NCI-H2029 treated with DMSO at 0.1 percent for 48 hours (cell line): ENCODE data around the gene IL36RN.

Source experiments
- DNase-seq: peaks from one replicate; lab custom pipeline; 2025; lab: John Stamatoyannopoulos, UW

IL36RN gene

DNA sequence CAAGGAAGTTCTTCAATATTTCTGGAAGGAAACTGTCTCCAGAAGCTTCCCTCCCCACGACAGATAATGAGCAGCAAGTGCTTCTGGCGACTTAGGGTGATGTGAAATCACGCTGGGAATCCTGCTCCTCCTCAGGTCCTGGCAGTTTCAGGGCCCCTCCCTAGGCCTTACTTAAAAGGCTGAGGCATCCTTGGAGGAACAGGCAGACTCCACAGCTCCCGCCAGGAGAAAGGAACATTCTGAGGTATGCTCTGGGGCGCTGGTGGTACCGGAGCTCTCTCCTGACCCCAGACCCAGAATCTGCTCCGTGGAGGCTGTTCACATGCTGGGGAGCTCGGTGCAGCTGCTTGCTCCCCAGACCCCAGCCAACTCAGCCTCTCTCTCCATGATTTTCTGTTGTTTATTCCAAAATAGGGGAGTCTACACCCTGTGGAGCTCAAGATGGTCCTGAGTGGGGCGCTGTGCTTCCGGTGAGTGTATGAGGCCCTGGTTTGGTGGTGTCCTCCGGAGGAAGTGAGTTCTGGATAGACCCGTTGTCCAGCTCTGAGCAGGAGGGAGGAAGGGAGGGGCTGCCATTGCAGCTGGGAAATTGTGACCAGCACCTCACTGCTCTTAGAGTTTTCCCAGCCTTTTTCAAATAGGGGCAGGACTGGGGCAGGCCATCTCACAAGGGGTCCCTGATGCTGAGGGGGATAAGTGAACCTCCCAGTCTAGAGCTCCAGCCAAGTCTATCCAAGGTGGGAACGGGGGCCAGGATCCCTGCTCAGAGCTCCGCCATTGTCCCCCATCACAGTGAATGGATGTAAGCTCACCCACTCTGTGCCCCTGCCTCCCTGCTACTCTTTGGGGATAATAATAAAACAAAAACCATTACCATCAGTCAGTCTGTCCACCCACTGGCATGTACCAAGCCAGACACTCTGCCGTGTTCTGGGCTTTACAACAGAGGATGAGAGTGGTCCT, at the start of gene IL36RN:
TSS of gene IL36RN (plus strand) at position 201 of the 963 bp plus-strand sequence. CDS start at position 442, 241 bp downstream.
- no peak for DNase-seq

DNA sequence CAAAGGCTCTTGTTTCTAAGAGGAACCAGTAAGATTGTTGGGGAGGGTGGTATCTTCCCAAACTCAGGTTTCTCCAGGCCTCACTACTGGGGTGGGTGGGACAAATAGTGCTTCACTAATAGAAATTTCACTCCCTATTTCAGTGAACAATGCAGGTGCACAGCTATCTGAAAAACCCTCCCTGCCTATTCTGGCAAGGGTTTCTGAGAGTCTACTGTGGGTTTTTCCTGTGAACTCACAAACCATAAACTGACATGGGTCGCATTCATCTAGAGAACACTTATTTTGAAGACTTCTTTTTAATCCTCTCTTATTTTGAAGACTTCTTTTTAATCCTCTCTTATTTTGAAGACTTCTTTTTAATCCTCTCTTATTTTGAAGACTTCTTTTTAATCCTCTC, 49.4 kb upstream of the IL36RN start:
- no peak for DNase-seq

DNA sequence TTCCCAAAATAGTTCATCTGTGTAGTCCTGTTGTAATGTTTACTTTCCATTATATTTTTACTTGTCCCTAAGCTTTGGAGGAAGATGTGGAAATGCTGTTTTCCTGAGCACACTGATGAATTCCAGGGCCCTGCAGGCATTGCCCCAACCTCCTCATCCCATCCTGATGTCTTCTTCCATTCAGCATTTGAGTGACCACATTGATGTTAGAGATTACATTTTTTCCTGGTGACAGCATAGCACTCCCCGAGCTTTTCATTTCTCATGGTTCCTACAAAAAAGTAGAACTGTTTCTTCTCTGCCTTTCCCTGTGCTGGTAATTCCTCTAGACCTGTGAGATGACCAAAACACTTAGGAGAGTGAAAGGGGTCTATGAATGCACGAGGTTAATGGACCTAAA, 48.9 kb upstream of the IL36RN start:
- DNase-seq: no peak

DNA sequence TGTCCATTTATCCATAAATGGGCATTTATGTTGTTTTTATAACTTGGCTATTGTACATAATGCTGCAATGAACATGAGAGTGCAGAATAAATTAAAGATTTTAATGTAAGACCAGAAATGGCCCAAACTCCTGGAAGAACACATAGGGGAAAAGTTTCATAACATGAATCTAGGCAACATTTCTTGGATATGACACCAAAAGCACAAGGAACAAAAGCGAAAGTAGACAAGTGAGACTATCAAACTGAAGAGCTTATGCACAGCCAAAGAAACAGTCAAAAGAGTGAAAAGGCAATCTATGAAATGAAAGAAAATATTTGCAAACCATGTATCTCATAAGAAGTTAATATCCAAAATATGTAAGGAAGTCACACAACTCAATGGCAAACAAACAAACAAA, 47.9 kb upstream of the IL36RN start:
- no peak for DNase-seq

DNA sequence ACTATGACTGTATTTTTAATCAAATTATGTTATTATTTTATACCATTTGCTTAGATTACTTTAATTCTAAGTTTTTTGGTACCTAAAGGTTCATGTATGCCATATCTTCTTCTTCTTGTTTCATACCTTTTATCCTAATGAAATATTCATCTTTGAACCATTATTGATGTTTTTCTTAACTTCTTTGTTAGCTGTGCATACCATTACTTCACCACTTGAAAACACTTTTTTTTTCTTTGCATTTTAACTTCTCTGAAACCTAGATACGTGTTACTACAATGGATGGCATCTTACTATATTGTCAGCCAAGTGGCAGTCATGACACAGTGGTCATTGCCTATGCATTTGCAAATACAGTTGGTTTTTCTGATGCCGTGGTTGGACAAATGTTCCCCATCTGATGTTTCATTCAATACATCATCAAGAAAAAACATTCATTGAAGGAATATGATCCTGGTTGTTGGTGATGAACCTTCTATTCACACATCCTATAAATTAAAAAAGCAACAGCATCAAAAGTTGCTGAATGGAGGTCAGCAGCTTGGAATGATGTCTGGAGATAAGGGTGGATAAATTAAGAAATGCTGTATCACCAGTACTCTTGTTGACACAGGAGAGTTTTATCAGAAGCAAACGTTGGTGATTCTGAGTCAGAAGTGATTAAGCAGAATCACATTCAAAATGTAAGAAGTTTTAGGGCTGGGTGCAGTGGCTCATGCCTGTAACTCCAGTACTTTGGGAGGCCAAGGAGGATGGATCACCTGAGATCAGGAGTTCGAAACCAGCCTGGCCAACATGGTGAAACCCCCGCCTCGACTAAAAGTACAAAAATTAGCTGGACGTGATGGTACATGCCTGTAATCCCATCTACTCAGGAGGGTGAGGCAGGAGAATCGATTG, 46.3 kb upstream of the IL36RN start:
- no peak for DNase-seq

DNA sequence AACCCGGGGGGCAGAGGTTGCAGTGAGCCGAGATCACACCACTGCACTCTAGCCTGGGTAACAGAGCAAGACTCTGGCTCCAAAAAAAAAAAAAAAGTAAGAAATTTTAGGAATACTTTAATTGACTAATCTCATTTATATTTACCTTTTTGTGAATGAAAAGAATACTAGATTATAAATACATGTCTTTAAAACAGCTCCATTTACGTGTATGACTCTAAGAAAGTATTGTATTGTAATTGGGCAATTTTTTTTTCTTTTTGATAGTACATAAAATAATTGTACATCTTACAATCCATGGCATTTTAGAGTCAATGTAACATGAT, 45.7 kb upstream of the IL36RN start:
- DNase-seq: no peak

DNA sequence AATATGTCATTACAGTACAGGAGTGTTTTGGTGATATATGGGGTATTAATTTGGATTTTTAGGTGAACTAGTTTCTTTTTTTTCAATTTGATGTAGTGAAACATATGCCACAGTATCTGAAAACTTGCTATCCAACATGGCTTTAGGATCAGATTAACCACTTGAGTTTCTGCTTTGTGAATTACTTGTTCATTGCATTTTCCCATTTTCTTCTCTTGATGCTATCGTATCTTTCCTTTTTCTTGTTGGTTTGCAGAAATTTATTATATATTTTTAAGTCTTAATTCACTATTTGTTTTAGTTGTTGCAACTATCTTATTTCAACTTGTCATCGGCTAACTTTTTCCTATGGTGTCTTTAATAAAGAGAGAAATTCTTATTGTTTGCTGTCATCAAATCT, 44.9 kb upstream of the IL36RN start:
- no peak for DNase-seq

DNA sequence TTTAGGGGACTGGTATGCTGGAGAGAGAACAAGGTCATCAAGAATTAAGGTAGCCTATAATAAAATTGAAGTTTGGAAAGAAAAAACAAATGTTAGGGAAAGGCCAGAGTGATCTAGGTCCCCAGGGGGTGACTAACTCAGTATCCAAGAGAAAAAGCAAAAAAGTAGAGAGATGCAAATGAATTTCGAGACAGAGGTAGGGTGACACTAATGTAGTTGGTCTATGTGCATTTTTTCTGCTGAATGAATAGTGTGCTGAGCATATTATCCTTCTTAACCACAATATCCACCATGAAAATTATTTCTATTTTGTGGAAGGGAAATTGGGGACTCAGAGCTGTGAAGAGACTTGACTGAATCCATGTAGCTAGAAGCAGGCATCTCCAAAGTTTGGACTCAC, 44.0 kb upstream of the IL36RN start:
- no peak for DNase-seq

DNA sequence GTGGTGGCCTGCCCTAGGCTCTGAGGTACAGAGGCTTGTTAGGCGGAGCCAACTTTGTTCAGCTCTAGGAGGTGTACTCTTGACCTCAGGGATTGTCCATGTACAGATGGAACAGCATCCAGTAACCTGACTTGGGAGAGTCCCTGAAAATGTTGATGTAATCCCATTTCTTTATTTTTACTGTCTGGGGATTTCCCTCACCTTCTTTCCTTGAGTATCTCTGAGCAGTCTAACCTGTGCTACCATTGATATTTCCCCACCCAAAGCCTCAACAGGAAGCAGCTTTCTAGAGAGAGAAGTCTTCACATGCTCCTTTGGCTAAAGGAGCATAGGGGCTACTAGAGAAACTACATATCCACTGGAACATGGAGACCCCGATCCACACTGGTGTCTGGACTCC, 43.3 kb upstream of the IL36RN start:
- no peak for DNase-seq

DNA sequence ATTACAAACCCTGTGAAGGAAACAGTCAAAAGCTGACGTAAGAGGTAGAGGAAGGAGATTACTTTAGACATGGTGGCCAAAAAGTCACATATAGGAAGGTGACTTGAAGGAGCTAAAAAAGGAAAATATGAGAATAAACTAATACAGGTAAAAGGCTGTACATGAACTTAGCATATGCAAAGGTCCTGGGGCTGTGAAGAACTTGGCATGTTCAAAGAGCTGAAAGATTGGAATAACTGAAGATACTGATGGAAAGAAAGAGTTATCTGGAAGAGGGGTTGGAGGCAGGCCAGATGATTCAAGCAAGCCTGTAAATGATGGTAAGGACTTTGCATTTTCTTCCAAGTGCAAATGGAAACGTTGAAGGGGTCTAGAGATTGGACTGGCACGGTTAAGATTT, 40.5 kb upstream of the IL36RN start:
- DNase-seq: no peak

DNA sequence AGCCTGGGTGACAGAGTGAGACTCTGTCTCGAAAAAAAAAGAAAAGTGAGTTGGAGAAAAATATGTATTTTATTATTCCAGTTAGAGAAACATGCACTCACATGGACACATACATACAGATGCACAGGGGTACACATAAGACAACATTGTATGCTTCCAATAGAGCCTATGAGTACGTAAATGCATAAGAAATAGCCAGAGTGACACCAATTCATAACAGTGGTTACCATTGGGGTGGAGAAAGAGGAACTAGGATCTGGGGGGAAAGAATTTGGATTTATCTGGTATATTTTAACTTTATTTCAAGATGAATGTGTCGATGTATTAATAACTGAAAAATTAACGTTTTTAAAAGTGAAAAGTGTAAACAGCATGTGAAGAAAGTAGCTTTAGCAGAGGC, 37.7 kb upstream of the IL36RN start:
- no peak for DNase-seq

DNA sequence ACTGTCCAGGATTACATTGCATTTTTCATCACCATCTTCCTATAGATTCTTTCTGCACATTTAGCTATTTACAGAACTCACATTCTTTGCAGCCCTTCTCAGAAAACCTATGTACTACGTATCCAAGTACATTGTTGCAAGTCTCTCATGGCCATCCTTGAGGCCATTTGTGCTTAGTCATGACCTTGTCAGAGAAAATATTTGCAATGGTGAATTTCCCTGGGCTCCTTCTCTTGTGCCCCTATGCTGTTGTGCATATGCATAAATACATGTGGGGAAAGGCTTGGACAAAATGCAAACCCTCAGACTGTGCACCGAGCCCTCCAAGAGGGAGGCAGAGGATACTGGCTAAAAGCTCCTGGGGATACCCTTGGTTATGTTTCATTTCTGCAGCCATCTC, 34.2 kb upstream of the IL36RN start:
- no peak for DNase-seq

DNA sequence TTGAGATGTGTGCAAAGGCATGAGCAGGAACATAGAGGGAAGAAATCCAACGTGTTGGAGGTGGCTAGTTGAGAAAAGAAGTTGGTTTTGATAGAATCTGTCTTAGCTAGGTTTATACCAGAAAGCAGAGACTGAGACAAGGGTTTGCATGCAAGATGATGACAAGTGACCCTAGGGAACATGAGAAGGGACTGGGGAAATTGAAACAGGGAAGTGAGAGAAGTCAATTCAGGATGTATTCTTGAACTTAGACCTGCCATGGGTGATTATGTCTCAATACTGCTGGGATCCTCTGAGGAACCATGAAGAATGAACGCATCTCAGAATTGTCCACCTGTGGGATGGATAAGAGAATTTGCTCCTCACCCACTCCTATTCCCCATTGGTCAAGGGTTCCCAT, 33.3 kb upstream of the IL36RN start:
- DNase-seq: no peak

DNA sequence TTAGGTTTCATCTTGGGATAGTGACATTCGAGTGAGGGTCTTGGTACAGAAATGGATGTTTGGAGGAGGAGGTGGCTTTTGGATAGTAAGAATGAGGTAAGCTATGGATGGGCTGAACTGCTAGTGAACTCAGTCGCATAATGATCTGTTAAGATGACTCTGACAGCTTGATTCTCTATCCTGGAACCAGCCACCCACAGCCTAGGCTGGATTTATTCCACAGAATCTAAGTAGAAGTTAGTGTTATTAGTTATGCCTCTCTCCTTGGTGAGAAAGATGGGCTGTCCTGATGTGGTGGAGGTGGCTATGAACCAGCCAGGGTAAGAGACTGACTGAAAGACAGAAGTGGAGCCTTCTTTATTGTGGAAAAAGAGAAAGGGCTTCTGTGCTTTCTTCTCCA, 31.3 kb upstream of the IL36RN start:
- DNase-seq: no peak

DNA sequence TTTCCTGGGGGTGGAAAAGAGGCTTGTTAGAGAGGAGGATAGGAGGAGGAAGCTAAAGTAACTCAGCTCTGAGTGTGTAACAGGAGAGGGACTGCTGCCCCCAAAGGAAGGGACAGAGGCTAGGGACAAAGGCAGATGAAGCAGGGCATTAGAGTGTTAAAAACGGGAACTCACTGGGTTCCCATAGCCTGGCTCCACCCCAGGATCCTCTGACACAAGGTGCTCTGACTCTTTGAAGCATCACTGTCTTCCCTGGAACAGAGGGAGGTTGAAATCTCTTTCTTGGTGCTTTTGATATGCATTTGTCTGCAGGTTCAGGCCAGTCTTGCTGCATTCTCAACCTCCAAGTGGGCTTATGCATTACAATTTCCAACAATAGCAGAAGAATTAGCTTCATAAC, 30.9 kb upstream of the IL36RN start:
- no peak for DNase-seq

DNA sequence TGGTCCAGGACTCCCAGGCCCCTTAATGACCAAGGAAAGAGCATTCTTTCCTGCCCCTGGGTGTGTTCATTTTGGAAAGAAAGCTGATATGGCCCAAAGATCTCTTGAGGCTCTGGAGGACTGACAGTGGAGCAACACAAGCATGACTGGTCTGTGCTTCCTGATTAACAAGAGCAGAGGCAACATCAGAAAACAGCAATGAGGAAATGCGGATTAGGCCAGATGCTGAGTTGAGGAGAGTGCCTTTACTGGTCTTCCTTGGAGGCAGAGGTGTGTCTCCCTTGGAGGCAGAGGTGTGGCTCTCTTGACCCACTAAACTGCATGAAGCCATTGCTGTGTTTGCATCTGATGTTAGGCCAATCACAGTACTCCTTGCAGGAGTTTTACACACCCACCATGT, 26.3 kb upstream of the IL36RN start:
- DNase-seq: no peak

DNA sequence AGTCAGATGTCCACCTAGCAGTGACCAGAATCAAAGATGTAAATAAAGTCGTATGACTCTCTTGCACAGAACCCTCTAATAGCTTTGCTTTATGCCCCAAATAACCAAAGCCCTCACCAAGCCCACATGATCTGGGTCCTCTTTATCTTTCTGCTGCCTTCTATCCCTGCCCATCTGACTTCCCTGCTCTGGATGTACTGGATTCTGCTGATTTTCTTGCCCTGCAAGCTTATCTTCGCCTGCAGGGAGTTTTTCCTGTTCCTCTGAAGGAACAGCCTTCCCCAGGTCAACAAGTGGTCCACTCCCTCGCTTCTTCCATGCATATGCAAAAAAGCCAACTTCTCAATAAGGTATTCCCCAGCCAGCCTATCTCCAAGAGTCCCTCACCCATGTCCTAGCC, 25.0 kb upstream of the IL36RN start:
- DNase-seq: no peak

DNA sequence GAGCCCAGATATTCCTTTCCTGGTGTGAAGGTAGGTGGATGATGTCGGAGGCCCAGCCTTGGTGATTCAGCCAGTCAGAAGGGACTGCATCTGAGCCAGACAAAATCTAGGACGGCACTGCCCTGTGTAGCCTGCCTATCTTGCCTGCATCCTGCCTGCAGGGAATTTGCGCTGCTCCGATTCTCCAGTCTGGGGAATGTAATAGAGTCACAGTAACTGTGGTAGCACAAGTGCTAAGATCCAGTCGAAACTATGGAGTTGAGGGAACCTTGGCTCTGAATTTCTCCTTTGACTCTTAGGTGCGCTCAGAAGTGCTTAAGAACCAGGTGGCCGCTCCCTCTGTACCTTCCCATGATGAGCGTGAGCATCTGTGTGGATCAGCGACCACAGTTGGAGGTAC, 22.2 kb upstream of the IL36RN start:
- DNase-seq: no peak

DNA sequence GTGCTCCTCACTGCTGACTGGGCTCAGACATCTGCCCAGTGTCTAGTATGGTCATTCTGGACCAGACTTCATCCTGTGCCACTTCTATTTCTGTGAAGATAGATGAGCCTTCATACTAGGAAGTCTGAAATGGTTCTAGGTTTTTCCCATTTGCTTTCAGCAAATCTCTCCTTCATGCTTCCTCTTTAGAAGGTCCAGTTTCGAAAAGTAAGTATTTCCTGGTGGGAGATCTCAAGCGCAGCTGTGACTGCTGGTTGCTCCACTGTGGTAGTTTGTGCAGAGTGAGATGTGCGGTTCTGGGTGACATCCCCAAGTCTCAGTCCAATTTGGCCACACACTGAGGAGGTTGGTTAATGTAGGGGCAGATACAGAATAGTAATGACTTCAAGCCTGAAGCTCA, 20.7 kb upstream of the IL36RN start:
- DNase-seq: no peak

DNA sequence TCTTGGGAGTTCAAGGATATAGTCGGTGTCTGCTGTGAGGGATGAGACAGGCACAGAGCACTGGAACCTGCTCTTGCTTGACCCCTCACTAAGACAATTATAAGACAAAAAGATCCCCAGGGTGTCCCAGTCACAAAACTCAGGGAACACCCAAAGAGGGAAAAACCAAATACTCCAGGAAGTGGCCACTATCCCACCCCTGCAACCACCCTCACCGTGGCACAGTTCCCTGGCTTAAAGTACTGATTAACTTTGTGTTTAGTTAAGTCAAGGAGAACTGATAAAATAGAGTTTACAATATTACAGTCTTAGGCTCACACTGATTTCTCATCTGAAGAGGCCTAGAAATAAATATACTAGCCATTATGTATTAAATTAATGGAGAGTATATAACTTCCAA, 19.8 kb upstream of the IL36RN start:
- DNase-seq: no peak

DNA sequence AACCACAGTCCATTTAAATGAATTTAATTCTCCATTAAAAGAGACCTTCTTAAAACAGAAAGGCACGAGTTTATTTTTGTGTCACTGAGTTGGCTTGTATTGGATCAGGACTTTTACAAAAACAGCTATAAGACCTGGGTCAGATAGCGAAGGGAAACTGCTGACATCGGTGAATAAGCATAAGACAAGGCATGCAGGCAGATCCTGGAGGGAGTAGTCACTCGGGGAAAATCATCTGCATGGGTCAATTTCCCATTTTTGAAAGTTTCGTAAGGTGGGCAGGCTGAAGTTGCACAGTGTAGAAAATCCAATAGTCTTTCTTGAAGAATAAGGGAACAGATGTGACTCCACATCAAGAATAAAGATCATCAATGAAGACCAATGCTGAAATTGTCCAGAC, 19.3 kb upstream of the IL36RN start:
- DNase-seq: no peak

DNA sequence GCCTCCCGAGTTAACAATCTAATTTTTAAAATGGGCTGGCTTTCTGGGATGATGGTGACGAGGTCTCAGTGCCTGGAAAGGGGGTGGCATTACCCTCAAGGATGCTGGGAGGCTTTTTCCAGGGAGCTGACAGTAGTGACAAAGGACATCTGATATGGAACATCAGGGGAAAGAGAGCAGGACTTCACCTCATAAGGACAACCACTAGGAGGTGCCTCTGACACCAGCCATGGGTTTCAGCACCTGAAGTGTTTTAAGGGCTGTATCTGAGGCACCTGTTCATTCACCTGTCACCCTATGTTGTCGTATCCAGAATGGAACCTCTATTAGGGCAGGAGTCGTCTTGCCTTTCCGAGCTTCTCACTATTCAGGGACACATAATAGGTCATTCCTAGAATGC, 17.1 kb upstream of the IL36RN start:
- DNase-seq: no peak

DNA sequence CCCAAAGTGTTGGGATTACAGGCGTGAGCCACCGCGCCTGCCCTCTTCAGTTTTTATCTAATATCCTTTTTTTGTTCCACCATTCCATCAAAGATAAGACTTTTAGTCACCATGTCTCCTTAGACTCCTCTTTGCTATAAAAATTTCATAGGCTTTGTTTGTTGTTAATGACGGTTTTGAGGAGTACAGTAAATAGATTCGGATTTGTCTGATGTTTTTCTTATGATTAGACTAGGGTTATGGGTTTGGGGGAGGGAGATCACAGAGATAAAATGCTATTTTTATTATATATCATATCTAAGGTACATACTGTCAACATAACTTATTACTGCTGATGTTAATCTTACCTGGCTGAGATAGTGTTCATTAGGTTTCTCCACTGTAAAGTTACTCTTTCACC, 12.5 kb upstream of the IL36RN start:
- DNase-seq: no peak
